Natural killer cell (primary cell): ENCODE measurements around the gene CPZ. TPM values are rescaled to one million over a fixed set of nuclear protein-coding genes. Genes with fewer than 3 reads are reported as not detected.

Experiments used
- ATAC-seq, 3 donors: fragments of 150-1000 bp in 2 of 3; fragments of 200-7000 bp in 1 of 3; cut with Tn5 transposase; 1 replicate in 1 of 3; 2 replicates in 2 of 3; pipeline ENCODE4 v1.10.0; 2021; ENCODE audit warnings: mild to moderate bottlenecking in 2 of 3, moderate library complexity in 2 of 3
- DNase-seq, 2 donors: peaks; one replicate each; pipeline versions ENCODE4 v3.0.0 to v3.0.0-alpha.2; 2013 to 2021; ENCODE audit warnings: mixed read lengths in 1 of 2
- H3K27ac ChIP-seq: one replicate; pipeline ENCODE4 v1.5.1; 2013; ENCODE audit warnings: mild to moderate bottlenecking, low read length
- H3K27me3 ChIP-seq: one replicate; pipeline ENCODE4 v1.6.1; 2013; ENCODE audit warnings: low read length; ENCODE audit not compliant: control insufficient read depth, insufficient read depth
- H3K36me3 ChIP-seq: one replicate; pipeline ENCODE4 v1.6.1; 2013; ENCODE audit warnings: low read length; ENCODE audit not compliant: control insufficient read depth, insufficient read depth
- H3K4me1 ChIP-seq: one replicate; pipeline ENCODE4 v1.6.1; 2013; ENCODE audit warnings: low read length; ENCODE audit not compliant: control insufficient read depth, insufficient read depth
- H3K4me3 ChIP-seq: one replicate; pipeline ENCODE4 v1.5.1; 2013; ENCODE audit warnings: low read length
- H3K9me3 ChIP-seq: one replicate; pipeline ENCODE4 v1.6.1; 2013; ENCODE audit warnings: low read length; ENCODE audit not compliant: control insufficient read depth, insufficient read depth
- H3K27ac Mint-ChIP-seq, 2 donors: one replicate each; pipeline ENCODE4 v1.8.0; 2022; ENCODE audit warnings: mild to moderate bottlenecking in 2 of 2, mixed read lengths in 2 of 2, moderate library complexity in 1 of 2
- H3K27me3 Mint-ChIP-seq, 2 donors: one replicate each; pipeline ENCODE4 v1.8.0; 2022; ENCODE audit warnings: low read depth in 2 of 2, mixed read lengths in 2 of 2
- H3K36me3 Mint-ChIP-seq: one replicate; pipeline ENCODE4 v1.8.0; 2022; ENCODE audit warnings: mixed read lengths
- H3K4me1 Mint-ChIP-seq, 2 donors: one replicate each; pipeline ENCODE4 v1.8.0; 2022; ENCODE audit warnings: mixed read lengths in 2 of 2
- H3K4me3 Mint-ChIP-seq: one replicate; pipeline ENCODE4 v1.8.0; 2022; ENCODE audit warnings: mild to moderate bottlenecking, moderate library complexity, mixed read lengths
- H3K9me3 Mint-ChIP-seq, 2 donors: one replicate each; pipeline ENCODE4 v1.8.0; 2022; ENCODE audit warnings: mixed read lengths in 2 of 2
- WGBS: methylation state at CpG from one replicate; pipeline ENCODE4 v1.1.7; 2013; ENCODE audit warnings: missing lambda C conversion rate; ENCODE audit not compliant: insufficient coverage; 5-methylcytosine and 5-hydroxymethylcytosine counted together
- intact Hi-C: fragments of 100-400 bp; cut with micrococcal nuclease; formaldehyde crosslinking; loops from one replicate; pipeline ENCODE4 v1.14.2; 2022
- total RNA-seq, 4 donors: library from RNA; stranded (reverse); fragments of 120-200 nt in 1 of 4; gene quantifications; one replicate each; pipeline versions ENCODE4 v1.2.3 to v1.2.4, GENCODE V29; 2013 to 2022
- TF ChIP-seq, protein P1 (sequence below): fragments of 200-600 bp; IDR thresholded peaks from one replicate; pipeline ENCODE4 v1.8.0; 2022; ENCODE audit warnings: antibody characterized with exemption

CPZ gene
- total RNA-seq, 3 donors from 2014 or later (not counting 1 experiment from before 2014, with no cell fraction given) = not detected

DNA sequence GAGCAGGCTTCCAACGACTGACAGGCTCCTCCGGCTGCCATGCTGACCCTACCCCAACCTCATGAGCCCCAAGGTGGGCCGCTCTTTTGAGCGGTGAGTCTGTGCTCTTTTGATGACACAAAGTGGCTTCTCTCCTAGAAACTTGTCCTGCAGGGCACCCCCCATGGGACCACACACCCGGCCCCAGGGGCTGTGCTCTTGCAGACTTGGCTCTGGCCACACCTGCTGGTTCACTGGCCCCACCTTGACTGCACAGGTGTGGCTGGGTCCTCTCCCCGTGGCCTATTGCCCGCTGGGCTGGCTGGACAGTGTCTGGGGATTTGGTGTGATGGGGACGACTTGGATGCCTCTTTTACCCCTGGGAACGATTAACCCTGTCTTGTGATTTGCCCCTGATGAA lies 1.5 kb upstream of the CPZ start:
- TF ChIP-seq, protein P1, sequence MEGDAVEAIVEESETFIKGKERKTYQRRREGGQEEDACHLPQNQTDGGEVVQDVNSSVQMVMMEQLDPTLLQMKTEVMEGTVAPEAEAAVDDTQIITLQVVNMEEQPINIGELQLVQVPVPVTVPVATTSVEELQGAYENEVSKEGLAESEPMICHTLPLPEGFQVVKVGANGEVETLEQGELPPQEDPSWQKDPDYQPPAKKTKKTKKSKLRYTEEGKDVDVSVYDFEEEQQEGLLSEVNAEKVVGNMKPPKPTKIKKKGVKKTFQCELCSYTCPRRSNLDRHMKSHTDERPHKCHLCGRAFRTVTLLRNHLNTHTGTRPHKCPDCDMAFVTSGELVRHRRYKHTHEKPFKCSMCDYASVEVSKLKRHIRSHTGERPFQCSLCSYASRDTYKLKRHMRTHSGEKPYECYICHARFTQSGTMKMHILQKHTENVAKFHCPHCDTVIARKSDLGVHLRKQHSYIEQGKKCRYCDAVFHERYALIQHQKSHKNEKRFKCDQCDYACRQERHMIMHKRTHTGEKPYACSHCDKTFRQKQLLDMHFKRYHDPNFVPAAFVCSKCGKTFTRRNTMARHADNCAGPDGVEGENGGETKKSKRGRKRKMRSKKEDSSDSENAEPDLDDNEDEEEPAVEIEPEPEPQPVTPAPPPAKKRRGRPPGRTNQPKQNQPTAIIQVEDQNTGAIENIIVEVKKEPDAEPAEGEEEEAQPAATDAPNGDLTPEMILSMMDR = no peak
- H3K27me3 Mint-ChIP-seq = peaks cover 27 to 30% of the 10 kb centered on the region in 2 donors

DNA sequence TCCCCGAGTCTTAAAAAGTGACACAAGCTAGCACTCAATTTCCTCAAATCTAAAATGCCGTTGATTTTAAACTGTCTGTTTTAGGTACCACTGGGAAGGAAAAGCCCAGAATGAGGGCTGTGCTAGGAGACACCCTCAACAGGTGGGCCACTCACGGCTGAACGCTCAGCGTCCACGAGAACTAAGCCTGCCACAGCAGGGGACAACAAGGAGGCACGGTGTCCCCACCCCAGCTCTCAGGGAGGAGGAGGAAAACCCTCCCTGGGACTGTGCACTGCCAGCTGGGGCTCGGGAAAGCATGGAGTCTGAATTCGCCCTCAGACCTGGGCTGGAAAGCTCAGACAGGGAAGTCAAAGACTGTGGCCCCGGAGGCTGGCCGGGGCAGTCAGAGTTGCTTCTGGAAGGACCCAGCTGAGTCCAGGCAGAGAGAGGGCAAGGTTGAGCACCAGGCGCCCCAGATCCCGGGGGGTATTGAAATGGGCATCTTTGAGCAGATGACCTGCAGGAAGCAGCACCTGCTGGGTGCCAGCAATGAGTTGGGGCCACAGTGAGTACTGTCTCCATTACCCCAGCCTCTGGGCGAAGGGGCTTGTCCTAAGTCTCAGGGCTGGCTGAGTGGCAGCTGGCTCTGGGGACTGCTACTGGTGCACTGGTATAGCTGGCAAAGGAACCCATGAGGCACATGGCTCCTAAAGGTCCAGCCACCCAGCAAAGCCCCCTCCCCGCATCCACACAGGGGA lies 769 bp upstream of the CPZ start:
- ATAC-seq = no peak
- intact Hi-C loops = no loop called here

More for the DNA sequence above, 1.5 kb upstream of the CPZ start:
- ATAC-seq = no peak
- intact Hi-C loops = no loop called here
- no peak overlapping the region for H3K4me3 ChIP-seq
- no peak for DNase-seq
- Mint-ChIP-seq H3K4me3 (no peak overlapping the region), H3K9me3 (no peaks in the 10 kb centered on the region), H3K27ac (no peak overlapping the region), H3K4me1 (no peaks in the 10 kb centered on the region), H3K36me3 (no peaks in the 10 kb centered on the region)
- H3K36me3 ChIP-seq = no peaks in the 10 kb centered on the region
- no peak overlapping the region for H3K27ac ChIP-seq
- H3K4me1 ChIP-seq = no peaks in the 10 kb centered on the region
- WGBS = 79% methylated on average over 9 of the region's 9 CpGs
- H3K27me3 ChIP-seq = peaks cover 8% of the 10 kb centered on the region
- no peaks in the 10 kb centered on the region for H3K9me3 ChIP-seq

GRCh38 chr4:8593264-8594096 lies 915 bp downstream of the CPZ start:
- 27% methylated on average over 24 of the region's 24 CpGs for WGBS
- intact Hi-C loops = no loop called here
- Mint-ChIP-seq H3K4me3 (no peak overlapping the region), H3K4me1 (no peaks in the 10 kb centered on the region), H3K27ac (no peak overlapping the region), H3K9me3 (no peaks in the 10 kb centered on the region), H3K36me3 (no peaks in the 10 kb centered on the region), H3K27me3 (peaks cover 27 to 30% of the 10 kb centered on the region in 2 donors)
- H3K27me3 ChIP-seq = peaks cover 8% of the 10 kb centered on the region
- H3K4me1 ChIP-seq = no peaks in the 10 kb centered on the region
- ATAC-seq (no peak), DNase-seq (no peak)
- H3K36me3 ChIP-seq = no peaks in the 10 kb centered on the region
- H3K4me3 ChIP-seq = no peak overlapping the region
- no peaks in the 10 kb centered on the region for H3K9me3 ChIP-seq
- no peak overlapping the region for H3K27ac ChIP-seq
- TF ChIP-seq, protein P1 = no peak

More for the DNA sequence above, 769 bp upstream of the CPZ start:
- no peak for DNase-seq
- Histone ChIP-seq H3K9me3 (no peaks in the 10 kb centered on the region), H3K4me1 (no peaks in the 10 kb centered on the region), H3K36me3 (no peaks in the 10 kb centered on the region), H3K27ac (no peak overlapping the region), H3K27me3 (peaks cover 8% of the 10 kb centered on the region), H3K4me3 (no peak overlapping the region)
- Mint-ChIP-seq H3K36me3 (no peaks in the 10 kb centered on the region), H3K9me3 (no peaks in the 10 kb centered on the region), H3K4me1 (no peaks in the 10 kb centered on the region), H3K27ac (no peak overlapping the region), H3K4me3 (no peak overlapping the region), H3K27me3 (peaks cover 27 to 30% of the 10 kb centered on the region in 2 donors)
- WGBS = 68% methylated on average over 15 of the region's 15 CpGs
- TF ChIP-seq, protein P1 = no peak
